HG03066 (cell line): ENCODE results near the gene CCDC120.

Source experiments
- ATAC-seq: cut with Tn5 transposase; IDR thresholded peaks from one replicate; pipeline ENCODE4 v1.9.1; 2021; ENCODE audit warnings: low read depth; ENCODE audit not compliant: unreplicated experiment

CCDC120 gene

GRCh38 chrX:49100704-49101628 lies 42.2 kb downstream of the CCDC120 start:
- peak; percentile 97 for ATAC-seq

- peak; percentile 1 for ATAC-seq
Observed at GRCh38 chrX:49101629-49101984, 42.8 kb downstream of the CCDC120 start.

- no peak for ATAC-seq
Observed at GRCh38 chrX:49102190-49102589, 43.4 kb downstream of the CCDC120 start.

GRCh38 chrX:49103637-49104036 lies 44.8 kb downstream of the CCDC120 start:
- ATAC-seq: no peak

GRCh38 chrX:49106296-49106695 lies 47.5 kb downstream of the CCDC120 start:
- no peak for ATAC-seq

GRCh38 chrX:49106930-49107329 lies 48.1 kb downstream of the CCDC120 start:
- no peak for ATAC-seq

GRCh38 chrX:49108641-49109040 lies 49.8 kb downstream of the CCDC120 start:
- no peak for ATAC-seq

GRCh38 chrX:49110417-49110816 lies 51.6 kb downstream of the CCDC120 start:
- ATAC-seq: no peak

- ATAC-seq: no peak
Observed at GRCh38 chrX:49111791-49112190, 53.0 kb downstream of the CCDC120 start.

- ATAC-seq: no peak
Observed at GRCh38 chrX:49116076-49116475, 57.3 kb downstream of the CCDC120 start.

- no peak for ATAC-seq
Observed at GRCh38 chrX:49116716-49117115, 57.9 kb downstream of the CCDC120 start.

GRCh38 chrX:49117581-49117980 lies 58.8 kb downstream of the CCDC120 start:
- no peak for ATAC-seq
